Lung (tissue), 12 donors: ENCODE results near the gene CRTAC1. TPM values are rescaled to one million over a fixed set of nuclear protein-coding genes. Genes with fewer than 3 reads are reported as not detected.
A peak's percentile ranks its signal among the peaks of the same experiment; 100 is the strongest.

ENCODE experiments used
- ATAC-seq: fragments of 200-7000 bp; cut with Tn5 transposase; one replicate; pipeline ENCODE4 v1.9.1; 2020; ENCODE audit warnings: moderate number of reproducible peaks; ENCODE audit not compliant: insufficient read depth, low FRiP score
- DNase-seq, 3 donors: peaks; one replicate each; pipeline ENCODE4 v3.0.0-alpha.2; 2013 to 2017
- H3K27ac ChIP-seq, 2 donors: one replicate each; pipeline ENCODE4 v1.5.1; 2013; ENCODE audit warnings: mild to moderate bottlenecking in 2 of 2, moderate library complexity in 2 of 2, control low read depth in 1 of 2, inconsistent platforms in 1 of 2, low read depth in 1 of 2, low read length in 1 of 2
- H3K27me3 ChIP-seq, 3 donors: one replicate each; pipeline ENCODE4 v1.5.1; 2013; ENCODE audit warnings: low read length in 2 of 3; ENCODE audit not compliant: control insufficient read depth in 3 of 3, insufficient read depth in 3 of 3
- H3K36me3 ChIP-seq, 4 donors: one replicate each; pipeline ENCODE4 v1.5.1; 2013; ENCODE audit warnings: low read length in 4 of 4, mild to moderate bottlenecking in 1 of 4, moderate library complexity in 1 of 4; ENCODE audit not compliant: control insufficient read depth in 4 of 4, insufficient read depth in 4 of 4
- H3K4me1 ChIP-seq, 5 donors: one replicate each; pipeline ENCODE4 v1.5.1; 2013; ENCODE audit warnings: low read length in 5 of 5, mild to moderate bottlenecking in 2 of 5, moderate library complexity in 1 of 5; ENCODE audit not compliant: control insufficient read depth in 5 of 5, insufficient read depth in 5 of 5
- H3K4me3 ChIP-seq: one replicate; pipeline ENCODE4 v1.5.1; 2013; ENCODE audit warnings: mild to moderate bottlenecking, control low read depth, moderate library complexity
- H3K9ac ChIP-seq, 2 donors: one replicate each; pipeline ENCODE4 v1.5.1; 2013; ENCODE audit warnings: low read length in 2 of 2, control low read depth in 1 of 2; ENCODE audit not compliant: insufficient read depth in 1 of 2
- H3K9me3 ChIP-seq, 4 donors: one replicate each; pipeline ENCODE4 v1.5.1; 2013; ENCODE audit warnings: low read length in 3 of 4, mild to moderate bottlenecking in 1 of 4, moderate library complexity in 1 of 4; ENCODE audit not compliant: control insufficient read depth in 4 of 4, insufficient read depth in 3 of 4
- WGBS, 2 donors: extraction: QIAGEN DNeasy Blood & Tissue Kit; methylation state at CpG; one replicate each; pipeline ENCODE4 v1.1.7; 2013; 5-methylcytosine and 5-hydroxymethylcytosine counted together
- polyA plus RNA-seq, 2 donors: library from polyadenylated mRNA; stranded (reverse); fragments of 200-250 nt; gene quantifications; one replicate each; pipeline ENCODE4 v1.2.1, GENCODE V29; 2013
- total RNA-seq, 2 donors: library from RNA; depleted of rRNA in 1 of 2; stranded (reverse); fragments of >200 nt in 1 of 2; gene quantifications; one replicate each; pipeline ENCODE4 v1.2.1, GENCODE V29; 2014 to 2021
- TF ChIP-seq, protein P1 (sequence below): IDR thresholded peaks from 2 replicates; pipeline ENCODE4 v1.5.1; 2012; ENCODE audit warnings: mild to moderate bottlenecking; ENCODE audit errors: control extremely low read depth, extremely low read depth
- donor health status: control.
- donor health status: control.
- donor health status: Bipolar disorder and iron deficiency.
- donor health status: healthy.
- donor health status: DM: yes; HTN: yes; CAD: no.

The CRTAC1 gene
- total and polyA plus RNA-seq, 4 donors: 45.8 to 82.4 (median 54.3) TPM

DNA sequence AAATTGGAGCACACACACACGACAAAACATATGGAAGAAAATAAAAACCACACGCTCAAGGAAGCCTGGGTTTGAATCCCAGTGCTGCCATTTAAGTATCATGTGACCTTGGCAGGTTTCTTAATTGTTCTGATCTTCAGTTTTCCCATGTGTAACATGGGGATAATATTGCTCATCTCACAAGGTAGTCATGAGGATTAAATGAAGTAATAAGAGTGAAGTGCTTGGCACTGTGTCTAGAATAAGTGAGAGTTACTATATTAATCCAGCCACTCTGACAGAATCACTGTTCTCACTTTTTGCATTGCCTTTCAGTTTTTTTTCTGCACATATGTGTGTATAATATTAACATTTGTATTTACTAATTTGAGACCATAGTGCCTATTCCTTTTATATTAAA is 137.5 kb downstream of the CRTAC1 start:
- TF ChIP-seq, protein P1, sequence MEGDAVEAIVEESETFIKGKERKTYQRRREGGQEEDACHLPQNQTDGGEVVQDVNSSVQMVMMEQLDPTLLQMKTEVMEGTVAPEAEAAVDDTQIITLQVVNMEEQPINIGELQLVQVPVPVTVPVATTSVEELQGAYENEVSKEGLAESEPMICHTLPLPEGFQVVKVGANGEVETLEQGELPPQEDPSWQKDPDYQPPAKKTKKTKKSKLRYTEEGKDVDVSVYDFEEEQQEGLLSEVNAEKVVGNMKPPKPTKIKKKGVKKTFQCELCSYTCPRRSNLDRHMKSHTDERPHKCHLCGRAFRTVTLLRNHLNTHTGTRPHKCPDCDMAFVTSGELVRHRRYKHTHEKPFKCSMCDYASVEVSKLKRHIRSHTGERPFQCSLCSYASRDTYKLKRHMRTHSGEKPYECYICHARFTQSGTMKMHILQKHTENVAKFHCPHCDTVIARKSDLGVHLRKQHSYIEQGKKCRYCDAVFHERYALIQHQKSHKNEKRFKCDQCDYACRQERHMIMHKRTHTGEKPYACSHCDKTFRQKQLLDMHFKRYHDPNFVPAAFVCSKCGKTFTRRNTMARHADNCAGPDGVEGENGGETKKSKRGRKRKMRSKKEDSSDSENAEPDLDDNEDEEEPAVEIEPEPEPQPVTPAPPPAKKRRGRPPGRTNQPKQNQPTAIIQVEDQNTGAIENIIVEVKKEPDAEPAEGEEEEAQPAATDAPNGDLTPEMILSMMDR: no peak
- DNase-seq (no peak), ATAC-seq (no peak)
- Histone ChIP-seq H3K9me3 (no peaks in the 10 kb centered on the region), H3K36me3 (no peaks in the 10 kb centered on the region), H3K9ac (no peak overlapping the region), H3K27me3 (no peaks in the 10 kb centered on the region), H3K4me3 (no peak overlapping the region), H3K4me1 (peaks cover 0 to 12% (median 4%) of the 10 kb centered on the region in 5 donors), H3K27ac (no peak overlapping the region)
- 69 to 76% methylated on average over 2 of the region's 2 CpGs for WGBS, 2 donors

DNA sequence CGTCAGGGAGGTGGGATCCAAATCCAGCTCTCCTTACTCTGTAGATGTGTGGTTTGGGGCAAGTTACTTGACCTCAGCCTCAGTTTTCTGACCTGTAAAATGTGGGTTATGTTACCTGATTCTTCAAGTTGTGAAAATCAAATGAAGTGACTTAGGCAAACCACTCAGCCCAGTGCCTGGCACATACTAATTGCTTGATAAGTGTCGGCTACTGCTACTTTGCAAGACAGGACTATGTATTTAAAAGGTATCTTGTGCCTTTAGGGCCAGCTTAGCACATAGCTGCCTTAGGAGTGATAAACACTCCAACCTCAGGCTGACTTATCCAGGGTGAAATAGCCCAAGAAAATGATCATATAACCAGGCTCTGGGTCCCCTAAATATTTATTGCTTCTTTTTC is 137.9 kb downstream of the CRTAC1 start:
- ATAC-seq (no peak), DNase-seq (no peak)
- Histone ChIP-seq H3K4me1 (peaks cover 0 to 12% (median 2%) of the 10 kb centered on the region in 5 donors), H3K27me3 (no peaks in the 10 kb centered on the region), H3K9me3 (no peaks in the 10 kb centered on the region), H3K27ac (peak overlapping the region in 1 of 2 donors; percentile 81), H3K36me3 (no peaks in the 10 kb centered on the region), H3K9ac (no peak overlapping the region), H3K4me3 (no peak overlapping the region)
- TF ChIP-seq, protein P1: no peak
- 62 to 92% methylated on average over 2 of the region's 2 CpGs for WGBS, 2 donors

DNA sequence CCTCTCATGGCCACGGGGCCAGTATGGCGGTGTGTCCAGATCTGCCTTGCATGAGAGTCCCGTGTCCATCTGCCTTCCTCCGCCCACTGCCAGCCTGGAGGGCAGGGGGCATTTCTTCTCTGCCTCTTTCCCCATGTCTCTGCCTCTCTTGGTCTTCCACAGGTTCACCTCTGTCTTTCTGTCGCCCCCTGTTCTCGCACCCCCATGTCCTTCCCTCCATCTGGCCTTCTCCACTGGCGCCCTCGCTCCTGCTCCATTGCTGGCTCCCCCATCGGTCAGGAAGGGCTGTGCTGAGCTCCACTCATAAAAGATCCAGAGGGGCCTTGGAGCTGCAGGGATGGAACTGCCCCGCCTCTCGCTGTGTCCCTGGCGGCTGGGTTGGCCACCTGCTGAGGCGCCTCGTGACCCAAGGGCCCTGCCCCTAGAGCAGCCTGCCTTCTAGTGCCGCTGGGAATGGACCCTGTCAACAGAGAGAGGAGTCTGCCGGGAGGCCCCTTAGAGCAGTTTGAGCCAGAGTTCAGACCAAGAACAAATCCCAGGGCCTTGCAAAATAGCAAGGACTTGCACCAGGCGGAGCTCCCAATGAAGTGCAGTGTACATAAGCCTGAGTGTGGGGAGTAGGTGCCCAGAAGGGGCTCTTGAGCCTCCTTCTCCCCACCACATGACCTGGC is 138.8 kb downstream of the CRTAC1 start:
- TF ChIP-seq, protein P1: no peak
- DNase-seq: peak; percentile 59 to 85 (median 76)
- Histone ChIP-seq H3K27me3 (no peaks in the 10 kb centered on the region), H3K9ac (no peak overlapping the region), H3K4me1 (peaks cover 0 to 12% (median 2%) of the 10 kb centered on the region in 5 donors), H3K4me3 (no peak overlapping the region), H3K36me3 (no peaks in the 10 kb centered on the region), H3K9me3 (no peaks in the 10 kb centered on the region), H3K27ac (peak overlapping the region in 1 of 2 donors; percentile 91)
- ATAC-seq: peak; percentile 48
- 60 to 83% methylated on average over 17 of the region's 17 CpGs for WGBS, 2 donors
